Measurements from ENCODE around the gene C14orf39. TPM values are rescaled to one million over a fixed set of nuclear protein-coding genes. Genes with fewer than 3 reads are reported as not detected.

The C14orf39 gene
- total RNA-seq, 1 experiment from 2014 or later: 0.47 TPM

DNA sequence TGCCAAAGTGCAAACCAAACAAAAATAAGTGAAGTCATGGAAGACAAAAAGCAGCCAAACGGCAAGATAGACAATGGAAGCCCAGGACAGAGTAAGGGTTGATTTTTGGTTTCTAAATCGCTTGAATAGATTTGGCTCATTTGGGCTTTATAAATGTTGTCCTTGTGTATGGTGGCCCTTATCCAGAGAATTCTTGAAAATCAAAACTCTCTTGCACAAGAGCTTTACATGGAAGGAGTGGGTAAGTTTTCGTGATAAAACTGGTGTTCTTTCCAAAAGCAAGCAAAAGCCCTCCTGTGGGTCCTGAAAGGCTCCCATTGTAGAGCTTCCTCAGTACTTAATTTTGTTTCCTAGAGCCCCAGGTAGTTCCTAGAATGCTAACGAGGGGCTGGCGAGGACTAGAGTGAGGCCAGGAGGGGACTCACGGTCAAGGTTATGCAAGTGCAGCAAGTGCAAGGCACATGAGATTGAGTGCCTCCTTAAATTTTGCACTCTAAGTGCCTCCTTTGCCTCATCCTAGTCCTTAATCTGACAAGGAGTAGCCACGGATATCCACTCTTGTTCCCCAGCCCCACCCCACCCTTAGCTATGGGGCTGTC lies 27.2 kb upstream of the C14orf39 start:
- BruUV-seq (replicated peaks): no TSS peak

DNA sequence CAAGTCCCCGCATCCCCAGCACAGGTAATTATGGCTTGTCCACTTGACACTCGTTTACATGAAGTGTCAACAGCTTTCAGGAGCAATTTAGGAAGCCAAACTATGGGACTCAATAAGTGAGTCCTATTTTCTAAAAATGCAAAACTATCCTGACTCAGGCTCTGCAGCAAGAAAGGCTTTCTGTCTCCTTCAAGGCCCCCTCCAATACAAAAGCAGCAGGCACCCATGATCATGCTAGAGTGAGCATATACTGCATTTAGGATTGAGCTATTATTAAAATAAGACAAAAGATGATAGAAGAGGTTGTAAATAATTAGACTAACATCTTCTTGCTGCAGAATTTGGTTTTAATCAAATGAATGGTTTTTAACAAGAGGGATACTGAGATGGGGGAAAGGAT lies 26.3 kb upstream of the C14orf39 start:
- ATAC-seq: no peak
- intact Hi-C loops (cut with micrococcal nuclease): no loop called here

More for the DNA sequence above, 27.2 kb upstream of the C14orf39 start:
- DNase-seq (no peak), ATAC-seq (no peak)
- no peak overlapping the region for H3K4me3 ChIP-seq (ENCODE audit: low read length)
- H3K36me3 ChIP-seq (ENCODE audit: low read depth, low read length): no peaks in the 10 kb centered on the region
- no peaks in the 10 kb centered on the region for H3K9me3 ChIP-seq (ENCODE audit: low read length)
- no peak overlapping the region for H3K9ac ChIP-seq (ENCODE audit: low read length)
- no peak overlapping the region for H3K4me2 ChIP-seq (ENCODE audit: low read length)
- H3K9me2 ChIP-seq (replicated peaks; ENCODE audit: low read length): no peaks in the 10 kb centered on the region
- H3K4me1 ChIP-seq (ENCODE audit: insufficient read depth, low read length): no peaks in the 10 kb centered on the region
- intact Hi-C loops (cut with micrococcal nuclease): no loop called here
- H3K27ac ChIP-seq (ENCODE audit: low read length): no peak overlapping the region
- H4K20me1 ChIP-seq (ENCODE audit: low read length): no peaks in the 10 kb centered on the region
- no peaks in the 10 kb centered on the region for H3F3A ChIP-seq (ENCODE audit: low read length, unreplicated experiment)
- CTCF ChIA-PET: no interaction called here
- no peaks in the 10 kb centered on the region for H3K79me2 ChIP-seq (ENCODE audit: low read length)
- peaks cover 48% of the 10 kb centered on the region for H3K27me3 ChIP-seq (ENCODE audit: low read length)
- no peak overlapping the region for H2AFZ ChIP-seq (ENCODE audit: low read length)
- POLR2A ChIA-PET (ENCODE audit: unreplicated experiment): interaction anchor here (0.7 kb wide), 1 partner anchor 8 kb away, joined by 4 read pairs; no protein-coding TSS in a partner anchor
- no peak for TF ChIP-seq EZH2 (IDR thresholded peaks at IDR 0.05; ENCODE audit: low read length, unreplicated experiment)
- TF ChIP-seq, protein P1, sequence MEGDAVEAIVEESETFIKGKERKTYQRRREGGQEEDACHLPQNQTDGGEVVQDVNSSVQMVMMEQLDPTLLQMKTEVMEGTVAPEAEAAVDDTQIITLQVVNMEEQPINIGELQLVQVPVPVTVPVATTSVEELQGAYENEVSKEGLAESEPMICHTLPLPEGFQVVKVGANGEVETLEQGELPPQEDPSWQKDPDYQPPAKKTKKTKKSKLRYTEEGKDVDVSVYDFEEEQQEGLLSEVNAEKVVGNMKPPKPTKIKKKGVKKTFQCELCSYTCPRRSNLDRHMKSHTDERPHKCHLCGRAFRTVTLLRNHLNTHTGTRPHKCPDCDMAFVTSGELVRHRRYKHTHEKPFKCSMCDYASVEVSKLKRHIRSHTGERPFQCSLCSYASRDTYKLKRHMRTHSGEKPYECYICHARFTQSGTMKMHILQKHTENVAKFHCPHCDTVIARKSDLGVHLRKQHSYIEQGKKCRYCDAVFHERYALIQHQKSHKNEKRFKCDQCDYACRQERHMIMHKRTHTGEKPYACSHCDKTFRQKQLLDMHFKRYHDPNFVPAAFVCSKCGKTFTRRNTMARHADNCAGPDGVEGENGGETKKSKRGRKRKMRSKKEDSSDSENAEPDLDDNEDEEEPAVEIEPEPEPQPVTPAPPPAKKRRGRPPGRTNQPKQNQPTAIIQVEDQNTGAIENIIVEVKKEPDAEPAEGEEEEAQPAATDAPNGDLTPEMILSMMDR (conservative IDR thresholded peaks at IDR 0.05; ENCODE audit: low read depth, low read length): no peak
- no peak for TF ChIP-seq EZH2phosphoT487 (IDR thresholded peaks at IDR 0.05; ENCODE audit: borderline replicate concordance, low read length)

More for the DNA sequence above, 26.3 kb upstream of the C14orf39 start:
- no peaks in the 10 kb centered on the region for H3K9me2 ChIP-seq (replicated peaks; ENCODE audit: low read length)
- H3K9me3 ChIP-seq (ENCODE audit: low read length): no peaks in the 10 kb centered on the region
- TF ChIP-seq EZH2 (IDR thresholded peaks at IDR 0.05; ENCODE audit: low read length, unreplicated experiment): no peak
- TF ChIP-seq EZH2phosphoT487 (IDR thresholded peaks at IDR 0.05; ENCODE audit: borderline replicate concordance, low read length): no peak
- TF ChIP-seq, protein P1 (conservative IDR thresholded peaks at IDR 0.05; ENCODE audit: low read depth, low read length): no peak
- no peaks in the 10 kb centered on the region for H3K79me2 ChIP-seq (ENCODE audit: low read length)
- no peak for DNase-seq
- no peaks in the 10 kb centered on the region for H4K20me1 ChIP-seq (ENCODE audit: low read length)
- H2AFZ ChIP-seq (ENCODE audit: low read length): no peak overlapping the region
- peaks cover 58% of the 10 kb centered on the region for H3K27me3 ChIP-seq (ENCODE audit: low read length)
- H3K4me3 ChIP-seq (ENCODE audit: low read length): no peak overlapping the region
- H3K9ac ChIP-seq (ENCODE audit: low read length): no peak overlapping the region
- CTCF ChIA-PET: no interaction called here
- no peak overlapping the region for H3K27ac ChIP-seq (ENCODE audit: low read length)
- no peak overlapping the region for H3K4me2 ChIP-seq (ENCODE audit: low read length)
- BruUV-seq (replicated peaks): no TSS peak
- POLR2A ChIA-PET (ENCODE audit: unreplicated experiment): no interaction called here
- no peaks in the 10 kb centered on the region for H3K4me1 ChIP-seq (ENCODE audit: insufficient read depth, low read length)
- H3K36me3 ChIP-seq (ENCODE audit: low read depth, low read length): no peaks in the 10 kb centered on the region
- no peaks in the 10 kb centered on the region for H3F3A ChIP-seq (ENCODE audit: low read length, unreplicated experiment)

Measured in PC-3 (cell line).